ENCODE data around the gene EHHADH. TPM values are rescaled to one million over a fixed set of nuclear protein-coding genes. Genes with fewer than 3 reads are reported as not detected.

The EHHADH gene
- total and polyA plus RNA-seq, 2 experiments from 2014 or later, result 2.5 to 6.0 TPM

DNA sequence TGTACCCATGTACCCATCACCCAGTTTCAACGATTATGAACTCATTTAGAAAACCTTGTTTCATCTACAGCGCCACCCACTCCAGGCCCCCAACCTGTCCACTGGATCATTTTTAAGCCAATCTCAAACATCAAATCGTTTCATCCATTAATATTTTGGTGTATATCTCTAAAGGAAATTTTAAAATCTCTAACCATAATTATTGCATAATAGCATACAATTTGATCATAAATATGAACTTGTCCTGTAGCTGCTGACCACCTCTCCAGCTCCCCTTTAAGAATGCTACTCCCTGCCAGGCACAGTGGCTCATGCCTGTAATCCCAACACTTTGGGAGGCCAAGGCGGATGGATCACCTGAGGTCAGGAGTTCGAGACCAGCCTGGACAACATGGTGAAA is 98.2 kb downstream of the EHHADH start (continued):
- no peak for TF ChIP-seq ZNF462 (CRISPR knock-in tag; IDR thresholded peaks at IDR 0.05)

GRCh38 chr3:185153861-185154629 is 99.8 kb downstream of the EHHADH start:
- Histone ChIP-seq H3F3A (replicated peaks; ENCODE audit: low read depth) (peaks cover 10% of the 10 kb centered on the region; the same call in 1 of the 2 replicates), H3K4me1 (ENCODE audit: insufficient read depth) (peaks cover 12% of the 10 kb centered on the region), H3K27me3 (ENCODE audit: insufficient read depth) (peaks cover 45% of the 10 kb centered on the region), H3K4me3 (peak overlapping the region; percentile 83), H3K4me2 (peak overlapping the region; percentile 84), H3K36me3 (ENCODE audit: insufficient read depth) (no peaks in the 10 kb centered on the region), H4K20me1 (replicated peaks; ENCODE audit: insufficient read depth) (no peaks in the 10 kb centered on the region), H2AFZ (peak overlapping the region; percentile 97), H3K79me2 (replicated peaks; ENCODE audit: insufficient read depth) (no peaks in the 10 kb centered on the region), H3K27ac (ENCODE audit: low read depth) (no peak overlapping the region), H3K9me2 (ENCODE audit: insufficient read depth) (0 out of 2 replicates have a peak, but pooled peaks cover 3% of the 10 kb centered on the region)
- Mint-ChIP-seq H3K4me1 (peaks cover 8% of the 10 kb centered on the region), H3K36me3 (ENCODE audit: low read depth) (no peaks in the 10 kb centered on the region), H3K4me3 (no peak overlapping the region), H3K9me3 (no peaks in the 10 kb centered on the region), H3K27me3 (ENCODE audit: insufficient read depth, low read depth, poor library complexity) (peaks cover 17% of the 10 kb centered on the region), H3K27ac (no peak overlapping the region)
- DNase-seq (ENCODE audit: low spot score), result peak; percentile 57
- TF ChIP-seq CREB1 (CRISPR knock-in tag; IDR thresholded peaks at IDR 0.05; ENCODE audit: low read depth) (no peak), CTCF (conservative IDR thresholded peaks at IDR 0.05; ENCODE audit: low read depth in 2 of 2) (0 out of 4 replicates have a peak, but pooled peaks have one; percentile 6 to 11)
- peak; percentile 61 for ATAC-seq

All from GM23338 (cell line).